GM18499 (cell line): ENCODE results near the gene PXDN.
"Not testable (repeated sequence)": the region's sequence is repeated elsewhere in the genome, so short reads cannot be mapped to it uniquely, and the experiment has no call there.

Experiments used
- ATAC-seq: cut with Tn5 transposase; IDR thresholded peaks from one replicate; pipeline ENCODE4 v1.9.1; 2021; ENCODE audit warnings: moderate number of reproducible peaks; ENCODE audit not compliant: insufficient read depth, unreplicated experiment

The PXDN gene

GRCh38 chr2:1727101-1727771 lies 17.1 kb downstream of the PXDN start:
- ATAC-seq: no peak

- ATAC-seq: no peak
Observed at GRCh38 chr2:1726558-1726957, 17.8 kb downstream of the PXDN start.

GRCh38 chr2:1724351-1724750 lies 20.0 kb downstream of the PXDN start:
- not testable (repeated sequence) for ATAC-seq

- ATAC-seq: no peak
Observed at GRCh38 chr2:1723397-1724042, 20.8 kb downstream of the PXDN start.

- ATAC-seq: no peak
Observed at GRCh38 chr2:1722692-1723091, 21.6 kb downstream of the PXDN start.

GRCh38 chr2:1721706-1722646 lies 22.3 kb downstream of the PXDN start:
- no peak for ATAC-seq

- no peak for ATAC-seq
Observed at GRCh38 chr2:1718339-1719220, 25.7 kb downstream of the PXDN start.

GRCh38 chr2:1717113-1717512 lies 27.2 kb downstream of the PXDN start:
- ATAC-seq: no peak

GRCh38 chr2:1716441-1716840 lies 27.9 kb downstream of the PXDN start:
- no peak for ATAC-seq

- not testable (repeated sequence) for ATAC-seq
Observed at GRCh38 chr2:1716014-1716305, 28.4 kb downstream of the PXDN start.

GRCh38 chr2:1715184-1716013 lies 28.9 kb downstream of the PXDN start:
- no peak for ATAC-seq

- ATAC-seq: no peak
Observed at GRCh38 chr2:1714291-1715064, 29.8 kb downstream of the PXDN start.

- no peak for ATAC-seq
Observed at GRCh38 chr2:1713839-1714236, 30.5 kb downstream of the PXDN start.

- no peak for ATAC-seq
Observed at GRCh38 chr2:1713142-1713838, 31.0 kb downstream of the PXDN start.

GRCh38 chr2:1709946-1710560 lies 34.3 kb downstream of the PXDN start:
- ATAC-seq: no peak

- no peak for ATAC-seq
Observed at GRCh38 chr2:1709335-1709605, 35.0 kb downstream of the PXDN start.

GRCh38 chr2:1708476-1709334 lies 35.6 kb downstream of the PXDN start:
- ATAC-seq: no peak
